ENCODE data around the gene SLC12A9. TPM values are rescaled to one million over a fixed set of nuclear protein-coding genes. Genes with fewer than 3 reads are reported as not detected.

The SLC12A9 gene
- total RNA-seq, 1 donor from 2014 or later = 39.1 TPM

DNA sequence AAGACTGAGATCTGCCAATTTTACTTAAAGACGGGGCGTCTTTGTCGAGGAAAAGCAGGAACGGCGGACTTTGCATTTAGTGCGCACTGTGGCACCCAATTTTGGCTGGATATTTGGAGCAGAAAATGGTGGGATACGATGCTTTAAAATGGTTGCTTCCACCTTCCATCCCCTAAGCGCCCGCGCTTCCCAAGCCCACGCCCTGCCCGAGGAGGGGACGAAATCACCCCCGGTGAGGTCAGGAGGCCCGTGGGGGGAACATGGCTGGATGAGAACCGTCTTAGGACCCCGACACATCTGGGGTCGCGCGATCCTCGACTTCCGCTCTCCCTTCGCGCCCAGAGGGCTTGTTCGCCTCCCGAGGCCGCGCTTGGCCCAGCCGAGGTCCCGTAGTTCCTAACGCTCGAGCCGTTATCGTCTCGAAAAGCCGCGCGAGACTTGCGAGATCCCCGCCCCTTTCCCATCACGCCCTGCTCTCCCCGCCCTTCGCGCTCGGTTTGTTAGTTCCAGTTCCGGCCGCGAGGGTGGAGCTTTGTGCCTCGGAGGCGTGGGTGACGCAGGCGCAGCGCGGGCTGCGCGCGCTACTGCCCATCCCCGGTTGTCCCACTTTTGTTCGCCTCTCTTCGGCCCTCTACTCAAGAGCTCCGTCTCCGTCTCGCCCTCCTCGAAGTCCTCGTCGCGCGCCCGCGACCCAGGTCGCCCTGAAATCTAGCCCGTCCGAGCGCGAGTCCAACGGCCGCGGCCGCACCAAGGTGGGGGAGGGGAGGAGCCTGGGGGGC, 22.3 kb downstream of the SLC12A9 start, which contains the start of gene SRRT:
Gene SRRT, plus strand, starts transcription at position 527 of the 779 bp plus-strand sequence. CDS start 488 bp downstream, outside the sequence.
- peak; percentile 96 to 97 for DNase-seq (ENCODE audit: low spot score in 2 of 2, unreplicated experiment in 2 of 2)
- Mint-ChIP-seq H3K4me1 (peaks cover 42% of the 10 kb centered on the region), H3K27ac (peak within 1 kb of the TSS; percentile 99), H3K36me3 (peaks cover 30% of the 10 kb centered on the region), H3K27me3 (ENCODE audit: low read depth) (no peaks in the 10 kb centered on the region), H3K9me3 (no peaks in the 10 kb centered on the region), H3K4me3 (peak within 1 kb of the TSS; percentile 99)
- TF ChIP-seq CTCF (IDR thresholded peaks at IDR 0.05; ENCODE audit: unreplicated experiment) = peak; percentile 62

DNA sequence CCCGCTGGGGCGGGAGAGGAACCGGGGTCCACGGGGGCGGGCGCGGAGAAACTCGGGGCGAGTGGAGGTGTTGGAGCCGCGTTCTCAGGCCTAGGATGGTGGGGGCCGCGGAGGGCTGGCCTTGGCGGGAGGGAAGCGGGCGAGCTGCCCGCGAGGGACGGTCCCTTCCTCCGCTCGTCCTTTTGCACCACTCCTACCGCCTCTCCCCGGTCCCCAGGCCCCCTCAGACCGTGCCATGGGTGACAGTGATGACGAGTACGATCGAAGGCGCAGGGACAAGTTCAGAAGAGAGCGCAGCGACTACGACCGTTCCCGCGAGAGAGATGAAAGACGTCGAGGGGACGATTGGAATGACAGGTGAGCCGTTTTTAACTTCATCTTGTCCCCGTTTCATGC, 22.8 kb downstream of the SLC12A9 start:
- Mint-ChIP-seq H3K27ac (peak overlapping the region; percentile 99), H3K4me3 (peak overlapping the region; percentile 99), H3K9me3 (no peaks in the 10 kb centered on the region), H3K4me1 (peaks cover 45% of the 10 kb centered on the region), H3K36me3 (peaks cover 33% of the 10 kb centered on the region), H3K27me3 (ENCODE audit: low read depth) (no peaks in the 10 kb centered on the region)
- peak; percentile 12 for TF ChIP-seq CTCF (IDR thresholded peaks at IDR 0.05; ENCODE audit: unreplicated experiment)
- no peak for DNase-seq (ENCODE audit: low spot score in 2 of 2, unreplicated experiment in 2 of 2)

DNA sequence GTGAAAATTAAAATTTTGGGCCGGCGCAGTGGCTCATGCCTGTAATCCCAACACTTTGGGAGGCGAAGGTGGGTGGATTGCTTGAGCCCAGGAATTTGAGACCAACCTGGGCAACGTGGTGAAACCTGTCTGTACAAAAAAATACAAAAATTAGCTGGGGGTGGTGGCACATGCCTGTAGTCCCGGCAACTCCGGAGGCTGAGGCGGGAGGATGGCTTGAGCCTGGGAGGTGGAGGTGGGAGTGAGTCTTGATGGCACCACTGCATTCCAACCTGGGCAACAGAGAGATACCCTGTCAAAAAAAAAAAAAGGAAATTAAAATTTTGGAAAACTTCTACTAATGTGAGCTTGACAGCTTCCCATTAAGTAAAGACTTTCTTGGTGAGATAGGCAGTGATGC, 25.5 kb downstream of the SLC12A9 start:
- H3K4me1 Mint-ChIP-seq = peaks cover 45% of the 10 kb centered on the region
- no peaks in the 10 kb centered on the region for H3K27me3 Mint-ChIP-seq (ENCODE audit: low read depth)
- TF ChIP-seq CTCF (IDR thresholded peaks at IDR 0.05; ENCODE audit: unreplicated experiment) = no peak
- peak overlapping the region; percentile 77 for H3K27ac Mint-ChIP-seq
- no peak for DNase-seq (ENCODE audit: low spot score in 2 of 2, unreplicated experiment in 2 of 2)
- peaks cover 34% of the 10 kb centered on the region for H3K36me3 Mint-ChIP-seq
- H3K9me3 Mint-ChIP-seq = no peaks in the 10 kb centered on the region
- H3K4me3 Mint-ChIP-seq = no peak overlapping the region

DNA sequence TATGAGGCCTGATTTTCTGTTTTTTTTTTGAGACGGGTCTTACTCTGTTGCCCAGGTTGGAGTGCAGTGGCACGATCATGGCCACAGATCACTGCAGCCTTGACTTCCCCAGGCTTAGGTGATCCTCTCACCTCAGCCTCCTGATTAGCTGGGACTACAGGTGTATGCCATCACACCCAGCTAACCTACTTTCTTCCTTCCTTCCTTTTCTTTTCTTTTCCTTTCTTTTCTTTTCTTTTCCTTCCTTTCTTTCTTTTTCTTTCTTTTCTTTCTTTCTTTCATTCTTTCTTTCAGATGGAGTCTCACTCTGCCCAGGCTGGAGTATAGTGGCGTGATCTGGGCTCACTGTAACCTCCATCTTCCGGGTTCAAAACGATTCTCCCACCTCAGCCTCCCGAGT, 26.2 kb downstream of the SLC12A9 start:
- H3K4me1 Mint-ChIP-seq = peaks cover 45% of the 10 kb centered on the region
- no peak for TF ChIP-seq CTCF (IDR thresholded peaks at IDR 0.05; ENCODE audit: unreplicated experiment)
- peak overlapping the region; percentile 75 for H3K27ac Mint-ChIP-seq
- H3K4me3 Mint-ChIP-seq = no peak overlapping the region
- H3K9me3 Mint-ChIP-seq = no peaks in the 10 kb centered on the region
- no peak for DNase-seq (ENCODE audit: low spot score in 2 of 2, unreplicated experiment in 2 of 2)
- H3K36me3 Mint-ChIP-seq = peaks cover 35% of the 10 kb centered on the region
- no peaks in the 10 kb centered on the region for H3K27me3 Mint-ChIP-seq (ENCODE audit: low read depth)

DNA sequence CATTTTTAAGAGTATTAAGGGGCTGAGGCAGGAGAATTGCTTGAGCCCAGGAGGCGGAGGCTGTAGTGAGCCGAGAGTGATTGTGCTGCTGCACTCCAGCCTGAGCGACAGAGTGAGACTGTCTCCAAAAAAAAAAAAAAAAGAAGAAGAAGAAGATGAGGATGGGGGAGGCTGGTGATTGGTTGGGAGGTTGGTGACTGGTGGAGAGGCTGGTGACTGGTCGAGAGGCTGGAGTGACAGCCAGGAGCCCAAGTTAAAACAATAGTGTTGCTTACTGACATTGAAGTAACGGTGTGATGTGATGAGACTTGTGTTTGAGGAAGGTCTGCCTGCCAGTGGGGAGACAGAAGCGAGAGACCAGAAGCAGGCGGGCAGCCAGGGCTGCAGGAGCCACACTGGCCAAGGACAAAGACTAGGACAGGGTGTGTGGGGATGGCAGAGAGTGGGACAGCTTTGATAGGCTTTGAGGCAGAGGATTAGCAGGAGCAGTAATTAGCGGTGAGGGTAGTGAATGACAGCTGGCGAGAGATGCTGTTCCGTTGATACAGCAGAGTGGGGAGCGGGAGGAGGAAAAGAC, 27.3 kb downstream of the SLC12A9 start:
- no peak for DNase-seq (ENCODE audit: low spot score in 2 of 2, unreplicated experiment in 2 of 2)
- Mint-ChIP-seq H3K9me3 (no peaks in the 10 kb centered on the region), H3K27me3 (ENCODE audit: low read depth) (no peaks in the 10 kb centered on the region), H3K4me3 (no peak overlapping the region), H3K4me1 (peaks cover 35% of the 10 kb centered on the region), H3K36me3 (peaks cover 44% of the 10 kb centered on the region), H3K27ac (peak overlapping the region; percentile 37)
- TF ChIP-seq CTCF (IDR thresholded peaks at IDR 0.05; ENCODE audit: unreplicated experiment) = no peak

Data from mesothelial cell of epicardium (in vitro differentiated cells).